K562 (cell line): ENCODE measurements around the gene TP53BP2. TPM values are rescaled to one million over a fixed set of nuclear protein-coding genes. Genes with fewer than 3 reads are reported as not detected.

Experiments used
- ATAC-seq: fragments of 200-7000 bp; cut with Tn5 transposase; 3 replicates; pipeline ENCODE4 v1.9.1; 2020; ENCODE audit warnings: moderate library complexity
- BruUV-seq: library from RNA; stranded (reverse); fragments of 400-500 nt; replicated peaks from 2 replicates; lab custom pipeline; 2021; lab: Mats Ljungman, UMichigan
- CTCF ChIA-PET: fragments of 300-600 bp; formaldehyde crosslinking; extraction: SDS; loops from one replicate; lab custom pipeline; 2021; ENCODE audit warnings: low intra/inter-chr PET ratio; lab: Yijun Ruan, JAX
- POLR2A ChIA-PET: fragments of 300-600, 350-650 bp; sonication (Branson Sonifier 250); formaldehyde crosslinking; extraction: SDS; loops from one replicate; lab custom pipeline; 2021; ENCODE audit warnings: antibody characterized with exemption, inconsistent platforms; lab: Yijun Ruan, JAX
- DNase-seq, 4 experiments: peaks; one replicate each; pipeline versions ENCODE4 v3.0.0 to v3.0.0-alpha.2; 2011 to 2018; ENCODE audit warnings: low spot score in 3 of 4, mixed read lengths in 3 of 4; ENCODE audit errors: extremely low read depth in 1 of 4
- FAIRE-seq: peaks from 2 replicates; lab custom pipeline; 2011; peaks lifted over from hg19 to GRCh38; lab: Jason Lieb, UNC
- H2AFZ ChIP-seq: 2 replicates; pipeline ENCODE4 v1.6.0; 2011; ENCODE audit warnings: low read depth, low read length, control low read depth, inconsistent platforms
- H3K27ac ChIP-seq: fragments of 200-600 bp; 3 replicates; pipeline ENCODE4 v1.8.0; 2011; ENCODE audit warnings: low read depth, mild to moderate bottlenecking, control low read depth, inconsistent platforms, low read length, moderate library complexity, mixed read lengths; ENCODE audit errors: extremely low read depth
- H3K27me3 ChIP-seq, 2 experiments: fragments of 300-600 bp in 1 of 2; 2 replicates in 1 of 2; 3 replicates in 1 of 2; pipeline versions ENCODE4 v1.6.0 to v1.8.0; 2011; ENCODE audit warnings: inconsistent platforms in 2 of 2, low read length in 2 of 2, mild to moderate bottlenecking in 1 of 2, mixed read lengths in 1 of 2, moderate library complexity in 1 of 2; ENCODE audit not compliant: control insufficient read depth in 2 of 2, insufficient read depth in 2 of 2
- H3K36me3 ChIP-seq: fragments of 300-600 bp; 3 replicates; pipeline ENCODE4 v1.8.0; 2011; ENCODE audit warnings: mild to moderate bottlenecking, low read length, inconsistent platforms; ENCODE audit not compliant: control insufficient read depth, insufficient read depth
- H3K4me1 ChIP-seq, 2 experiments: fragments of 200-600 bp in 1 of 2; replicated peaks in 1 of 2; 2 replicates in 1 of 2; 3 replicates in 1 of 2; pipeline versions ENCODE4 v1.5.1 to v1.8.0; 2011; ENCODE audit warnings: inconsistent platforms in 2 of 2, low read length in 2 of 2, mild to moderate bottlenecking in 1 of 2, mixed read lengths in 1 of 2, moderate library complexity in 1 of 2; ENCODE audit not compliant: control insufficient read depth in 2 of 2, insufficient read depth in 2 of 2
- H3K4me2 ChIP-seq: 2 replicates; pipeline ENCODE4 v1.6.1; 2011; ENCODE audit warnings: low read length, control low read depth, inconsistent platforms, mixed read lengths; ENCODE audit not compliant: insufficient read depth
- H3K4me3 ChIP-seq: fragments of 200-600 bp; sonication (generic), shearing (Covaris generic); 2 replicates; pipeline ENCODE4 v1.5.1; 2016; ENCODE audit warnings: control low read depth, inconsistent platforms
- H3K79me2 ChIP-seq: fragments of 200-600 bp; 3 replicates; pipeline ENCODE4 v1.8.0; 2011; ENCODE audit warnings: low read length, inconsistent platforms; ENCODE audit not compliant: control insufficient read depth, insufficient read depth
- H3K9ac ChIP-seq, 2 experiments: 2 replicates each; pipeline versions ENCODE4 v1.6.0 to v1.6.1; 2011; ENCODE audit warnings: low read depth in 2 of 2, low read length in 2 of 2, control low read depth in 1 of 2, inconsistent platforms in 1 of 2, mild to moderate bottlenecking in 1 of 2, mixed read lengths in 1 of 2; ENCODE audit not compliant: insufficient read depth in 1 of 2
- H3K9me1 ChIP-seq: one replicate; pipeline ENCODE4 v1.6.0; 2011; ENCODE audit warnings: inconsistent platforms, mild to moderate bottlenecking, low read length, moderate library complexity; ENCODE audit not compliant: control insufficient read depth, insufficient read depth
- H3K9me3 ChIP-seq: replicated peaks from 2 replicates; pipeline ENCODE4 v1.5.1; 2011; ENCODE audit warnings: low read depth, low read length, inconsistent platforms; ENCODE audit not compliant: control insufficient read depth, insufficient read depth
- H4K20me1 ChIP-seq: replicated peaks from 2 replicates; pipeline ENCODE4 v1.6.1; 2011; ENCODE audit warnings: low read length, inconsistent platforms, mixed read lengths; ENCODE audit not compliant: control insufficient read depth, insufficient read depth
- NCOR1 ChIP-seq: fragments of 450-650 bp; IDR thresholded peaks from 2 replicates; pipeline ENCODE4 v1.6.1; 2016; ENCODE audit warnings: mild to moderate bottlenecking, moderate library complexity
- NEUROD1 ChIP-seq: fragments of 150-350 bp; IDR thresholded peaks from 2 replicates; pipeline ENCODE4 v1.6.1; 2014; ENCODE audit warnings: borderline replicate concordance, low read length, low read depth; ENCODE audit not compliant: partially characterized antibody
- NR1H2 ChIP-seq: sonication (generic); formaldehyde crosslinking; IDR thresholded peaks from 2 replicates; pipeline ENCODE4 v1.4.0; 2020; ENCODE audit warnings: mild to moderate bottlenecking, missing genetic modification reagents
- POLR2A ChIP-seq: fragments of 450-650 bp; conservative IDR thresholded peaks from 2 replicates; pipeline ENCODE4 v1.6.1; 2016
- PRPF4 ChIP-seq: fragments of 200-400 bp; formaldehyde crosslinking; IDR thresholded peaks from one replicate; pipeline ENCODE4 v1.6.1; 2017; ENCODE audit warnings: low read length, low read depth, mild to moderate bottlenecking; ENCODE audit not compliant: insufficient read depth, poor library complexity, severe bottlenecking
- RAD21 ChIP-seq, 2 experiments: fragments of 250-450 bp in 1 of 2; fragments of 450-650 bp in 1 of 2; sonication (Bioruptor Pico) in 1 of 2; formaldehyde crosslinking in 1 of 2; IDR thresholded peaks in 1 of 2; conservative IDR thresholded peaks in 1 of 2; 2 replicates each; pipeline versions ENCODE4 v1.4.0 to v1.8.0; 2020 to 2022; ENCODE audit warnings: mild to moderate bottlenecking in 2 of 2, moderate library complexity in 1 of 2
- RAD51 ChIP-seq: fragments of 450-650 bp; IDR thresholded peaks from 2 replicates; pipeline ENCODE4 v1.7.1; 2016; ENCODE audit warnings: low read depth, mild to moderate bottlenecking, borderline replicate concordance
- SMAD3 ChIP-seq: fragments of 450-650 bp; formaldehyde crosslinking; conservative IDR thresholded peaks from 2 replicates; pipeline ENCODE4 v1.4.0; 2020; ENCODE audit warnings: mild to moderate bottlenecking
- ZNF316 ChIP-seq: fragments of 450-650 bp; IDR thresholded peaks from 2 replicates; pipeline ENCODE4 v1.6.1; 2016
- ZNF551 ChIP-seq: fragments of 250-450 bp; sonication (Bioruptor Pico); IDR thresholded peaks from 2 replicates; pipeline ENCODE4 v1.5.0; 2021; ENCODE audit warnings: mild to moderate bottlenecking, moderate library complexity
- ZNF589 ChIP-seq: fragments of 200-800 bp; sonication (Bioruptor generic); IDR thresholded peaks from 2 replicates; pipeline ENCODE4 v1.6.1; 2016; ENCODE audit warnings: low read depth, missing genetic modification characterization, missing compliant biosample characterization
- ZNF764 ChIP-seq: fragments of 250-450 bp; sonication (Bioruptor Pico); IDR thresholded peaks from 2 replicates; pipeline ENCODE4 v1.4.0; 2020; ENCODE audit warnings: low read depth, mild to moderate bottlenecking, moderate library complexity
- WGBS: fragments of 100-300 bp; shearing (Covaris generic); methylation state at CpG from one replicate; pipeline ENCODE4 v1.1.6; 2016; ENCODE audit warnings: low coverage, mixed read lengths; ENCODE audit not compliant: insufficient coverage; ENCODE audit errors: missing lambda C conversion rate; 5-methylcytosine and 5-hydroxymethylcytosine counted together
- in situ Hi-C: fragments of 300-500 bp; cut with MboI; formaldehyde crosslinking; loops from 4 replicates; pipeline ENCODE4 v1.15.0; 2018; ENCODE audit warnings: inconsistent platforms, mixed read lengths
- intact Hi-C: fragments of 100-400 bp; cut with micrococcal nuclease; formaldehyde crosslinking; loops from 2 replicates; pipeline ENCODE4 v1.14.2; 2022
- polyA plus RNA-seq, 8 experiments: library from polyadenylated mRNA; depleted of rRNA in 4 of 8; stranded (reverse) in 5 of 8; unstranded in 3 of 8; fragments of >200 nt; fragmentation: Nextera tagmentation in 2 of 8; fragmentation: Illumina TruSeq in 1 of 8; extraction: Ambion mirVana in 2 of 8; extraction: Trizol in 1 of 8; gene quantifications; 2 replicates each; pipeline versions ENCODE4 v1.2.1 to v1.2.3, GENCODE V29; 2011 to 2014; ENCODE audit warnings: inconsistent platforms in 1 of 8, missing spikeins in 1 of 8
- total RNA-seq, 7 experiments: library from RNA; depleted of rRNA in 6 of 7; stranded (reverse); fragments of >200 nt in 6 of 7; fragmentation: Illumina TruSeq in 2 of 7; extraction: Trizol in 2 of 7; gene quantifications; 2 replicates each; pipeline versions ENCODE4 v1.2.1 to v1.2.3, GENCODE V29; 2011 to 2021; ENCODE audit warnings: low replicate concordance in 1 of 7

TP53BP2 gene
- total and polyA plus RNA-seq, 9 of the 15 experiments (the other 6 are each of a cell fraction or from before 2014, with no cell fraction given), result 17.0 to 69.6 (median 40.1) TPM

DNA sequence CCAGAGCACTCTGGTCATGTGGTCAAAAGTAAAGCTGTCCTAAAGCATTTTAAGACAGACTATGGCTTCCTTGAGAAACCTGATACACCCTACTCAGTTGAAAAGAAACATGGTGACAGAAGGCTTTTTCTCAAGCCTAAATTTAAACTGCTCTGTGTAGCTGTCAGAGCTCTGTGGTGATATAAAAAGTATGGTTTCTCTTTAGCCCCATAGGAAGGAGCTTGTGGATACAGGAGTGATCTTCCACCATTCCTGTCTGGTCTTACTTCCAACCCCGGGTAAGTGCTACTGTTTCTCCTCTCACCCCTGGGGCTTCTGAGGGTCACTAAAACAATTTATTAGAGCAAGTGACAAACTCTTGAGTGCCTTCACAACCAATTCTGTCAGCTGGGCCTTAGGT lies 8.5 kb downstream of the TP53BP2 start:
- WGBS, result 18% methylated on average over 1 of the region's 1 CpG
- H3K9ac ChIP-seq, result 0 out of 4 replicates have a peak overlapping the region, but pooled peaks of 1 of the 2 experiments have one; percentile 12
- ATAC-seq, result peak; percentile 39
- H3K27me3 ChIP-seq, result no peaks in the 10 kb centered on the region
- no TSS peak for BruUV-seq
- no peaks in the 10 kb centered on the region for H3K9me1 ChIP-seq
- no peak overlapping the region for H3K4me3 ChIP-seq
- ChIA-PET POLR2A (interaction anchor here (0.6 to 4.2 kb wide), 7 partner anchors 9 to 749 kb away, joined by 3 to 22 read pairs (median 5); partner anchors contain the start of gene TP53BP2), CTCF (no interaction called here)
- peaks cover 100% of the 10 kb centered on the region for H3K79me2 ChIP-seq
- TF ChIP-seq ZNF589 (CRISPR knock-in tag) (no peak), RAD51 (0 out of 2 replicates have a peak, but pooled peaks have one; percentile 10), NEUROD1 (peak; percentile 64), RAD21 (CRISPR knock-in tag; conservative IDR thresholded peaks at IDR 0.05 in 1 of 2, IDR thresholded peaks at IDR 0.05 in 1 of 2) (no peak), ZNF764 (CRISPR knock-in tag) (no peak), NR1H2 (no peak), NCOR1 (no peak), POLR2A (no peak), ZNF551 (CRISPR knock-in tag) (no peak), PRPF4 (no peak), SMAD3 (CRISPR knock-in tag) (no peak), ZNF316 (no peak)
- TF ChIP-seq, all 486 proteins: peak for 2
- no peak overlapping the region for H2AFZ ChIP-seq
- H3K27ac ChIP-seq, result peak overlapping the region; percentile 24; the same call in 2 of the 3 replicates
- peaks cover 62% of the 10 kb centered on the region for H4K20me1 ChIP-seq
- H3K4me1 ChIP-seq, result peaks cover 15 to 74% of the 10 kb centered on the region in 2 experiments
- H3K36me3 ChIP-seq, result peaks cover 12% of the 10 kb centered on the region; the same call in 1 of the 3 replicates
- in situ Hi-C loops (no loop called here), intact Hi-C loops (no loop called here)
- FAIRE-seq (no peak), DNase-seq (no peak)
- no peak overlapping the region for H3K4me2 ChIP-seq
- H3K9me3 ChIP-seq, result no peaks in the 10 kb centered on the region
